Measurements from ENCODE around the gene LRRC47.
"Not testable (repeated sequence)": the region's sequence is repeated elsewhere in the genome, so short reads cannot be mapped to it uniquely, and the experiment has no call there.

The LRRC47 gene

GRCh38 chr1:3817821-3818597 lies 21.7 kb upstream of the LRRC47 start:
- in situ Hi-C loops (cut with HindIII; ENCODE audit: low pct_ligation_motif_present, low pct_unique_long_range_greater_than_20kb, low sequenced_read_pairs) = no loop called here
- DNase-seq = no peak

- DNase-seq = no peak
- in situ Hi-C loops (cut with HindIII; ENCODE audit: low pct_ligation_motif_present, low pct_unique_long_range_greater_than_20kb, low sequenced_read_pairs) = no loop called here
These were observed 20.9 kb upstream of the LRRC47 start for GRCh38 chr1:3817138-3817740.

- no peak for DNase-seq
- in situ Hi-C loops (cut with HindIII; ENCODE audit: low pct_ligation_motif_present, low pct_unique_long_range_greater_than_20kb, low sequenced_read_pairs) = no loop called here
These were observed 20.2 kb upstream of the LRRC47 start for GRCh38 chr1:3816331-3817137.

- DNase-seq = no peak
- in situ Hi-C loops (cut with HindIII; ENCODE audit: low pct_ligation_motif_present, low pct_unique_long_range_greater_than_20kb, low sequenced_read_pairs) = no loop called here
These were observed 18.7 kb upstream of the LRRC47 start for GRCh38 chr1:3814771-3815561.

- DNase-seq = no peak
- in situ Hi-C loops (cut with HindIII; ENCODE audit: low pct_ligation_motif_present, low pct_unique_long_range_greater_than_20kb, low sequenced_read_pairs) = no loop called here
These were observed 17.8 kb upstream of the LRRC47 start for GRCh38 chr1:3814065-3814464.

- in situ Hi-C loops (cut with HindIII; ENCODE audit: low pct_ligation_motif_present, low pct_unique_long_range_greater_than_20kb, low sequenced_read_pairs) = no loop called here
- no peak for DNase-seq
These were observed 15.3 kb upstream of the LRRC47 start for GRCh38 chr1:3811595-3811911.

- DNase-seq; in situ Hi-C loops (cut with HindIII; ENCODE audit: low pct_ligation_motif_present, low pct_unique_long_range_greater_than_20kb, low sequenced_read_pairs): not testable (repeated sequence)
These were observed 14.0 kb upstream of the LRRC47 start for GRCh38 chr1:3810149-3810761.

GRCh38 chr1:3809680-3810079 lies 13.4 kb upstream of the LRRC47 start:
- no peak for DNase-seq
- in situ Hi-C loops (cut with HindIII; ENCODE audit: low pct_ligation_motif_present, low pct_unique_long_range_greater_than_20kb, low sequenced_read_pairs) = no loop called here

- in situ Hi-C loops (cut with HindIII; ENCODE audit: low pct_ligation_motif_present, low pct_unique_long_range_greater_than_20kb, low sequenced_read_pairs) = no loop called here
These were observed 11.5 kb upstream of the LRRC47 start for GRCh38 chr1:3807769-3808168.

GRCh38 chr1:3805038-3805437 lies 8.7 kb upstream of the LRRC47 start:
- in situ Hi-C loops (cut with HindIII; ENCODE audit: low pct_ligation_motif_present, low pct_unique_long_range_greater_than_20kb, low sequenced_read_pairs) = no loop called here
- DNase-seq = no peak

More at GRCh38 chr1:3807769-3808168, 11.5 kb upstream of the LRRC47 start:
- DNase-seq = no peak

GRCh38 chr1:3804627-3804944 lies 8.3 kb upstream of the LRRC47 start:
- in situ Hi-C loops (cut with HindIII; ENCODE audit: low pct_ligation_motif_present, low pct_unique_long_range_greater_than_20kb, low sequenced_read_pairs) = not testable (repeated sequence)

GRCh38 chr1:3803905-3804626 lies 7.8 kb upstream of the LRRC47 start:
- in situ Hi-C loops (cut with HindIII; ENCODE audit: low pct_ligation_motif_present, low pct_unique_long_range_greater_than_20kb, low sequenced_read_pairs) = no loop called here
- DNase-seq = no peak

More at GRCh38 chr1:3804627-3804944, 8.3 kb upstream of the LRRC47 start:
- DNase-seq = not testable (repeated sequence)

GRCh38 chr1:3800795-3801194 lies 4.5 kb upstream of the LRRC47 start:
- DNase-seq; in situ Hi-C loops (cut with HindIII; ENCODE audit: low pct_ligation_motif_present, low pct_unique_long_range_greater_than_20kb, low sequenced_read_pairs): not testable (repeated sequence)

- no peak for DNase-seq
- in situ Hi-C loops (cut with HindIII; ENCODE audit: low pct_ligation_motif_present, low pct_unique_long_range_greater_than_20kb, low sequenced_read_pairs) = no loop called here
These were observed 3.8 kb upstream of the LRRC47 start for GRCh38 chr1:3799976-3800685.

- in situ Hi-C loops (cut with HindIII; ENCODE audit: low pct_ligation_motif_present, low pct_unique_long_range_greater_than_20kb, low sequenced_read_pairs) = no loop called here
- no peak for DNase-seq
These were observed 664 bp downstream of the LRRC47 start for GRCh38 chr1:3795453-3796214.

- DNase-seq = no peak
- in situ Hi-C loops (cut with HindIII; ENCODE audit: low pct_ligation_motif_present, low pct_unique_long_range_greater_than_20kb, low sequenced_read_pairs) = no loop called here
These were observed 5.3 kb downstream of the LRRC47 start for GRCh38 chr1:3790952-3791351.

GRCh38 chr1:3790500-3790923 lies 5.8 kb downstream of the LRRC47 start:
- DNase-seq = no peak
- in situ Hi-C loops (cut with HindIII; ENCODE audit: low pct_ligation_motif_present, low pct_unique_long_range_greater_than_20kb, low sequenced_read_pairs) = no loop called here
